CD4-positive, alpha-beta T cell (primary cell): ENCODE data around the gene CPE. TPM values are rescaled to one million over a fixed set of nuclear protein-coding genes. Genes with fewer than 3 reads are reported as not detected.

Experiments
- ATAC-seq: fragments of 200-7000 bp; cut with Tn5 transposase; one replicate; pipeline ENCODE4 v1.10.0; 2022; ENCODE audit warnings: mild to moderate bottlenecking; ENCODE audit not compliant: poor library complexity
- CTCF ChIA-PET: fragments of 350-600 bp; sonication (Branson Sonifier 250); formaldehyde crosslinking; loops from one replicate; lab custom pipeline; 2021; ENCODE audit warnings: antibody characterized with exemption, inconsistent platforms; lab: Charles Lee
- POLR2A ChIA-PET: fragments of 350-600 bp; sonication (Branson Sonifier 250); formaldehyde crosslinking; loops from one replicate; lab custom pipeline; 2021; ENCODE audit warnings: antibody characterized with exemption, inconsistent platforms; lab: Charles Lee
- DNase-seq, 14 experiments: peaks; one replicate each; pipeline ENCODE4 v3.0.0-alpha.2; 2013 to 2020; ENCODE audit warnings: mixed read lengths in 2 of 14
- H3K27ac ChIP-seq, 2 donors: one replicate each; pipeline versions ENCODE4 v1.5.1 to v1.7.0; 2013; ENCODE audit warnings: low read length in 2 of 2, low read depth in 1 of 2, mild to moderate bottlenecking in 1 of 2
- H3K27me3 ChIP-seq, 2 experiments: 1 replicate in 1 of 2; 2 replicates in 1 of 2; pipeline versions ENCODE4 v1.6.1 to v1.7.0; 2013; ENCODE audit warnings: low read length in 2 of 2, control low read depth in 1 of 2, mild to moderate bottlenecking in 1 of 2, moderate library complexity in 1 of 2; ENCODE audit not compliant: insufficient read depth in 2 of 2, control insufficient read depth in 1 of 2
- H3K36me3 ChIP-seq: one replicate; pipeline ENCODE4 v1.6.1; 2013; ENCODE audit warnings: low read length, control low read depth; ENCODE audit not compliant: insufficient read depth
- H3K4me1 ChIP-seq: one replicate; pipeline ENCODE4 v1.6.1; 2013; ENCODE audit warnings: low read length, control low read depth; ENCODE audit not compliant: insufficient read depth
- H3K4me3 ChIP-seq: one replicate; pipeline ENCODE4 v1.5.1; 2013; ENCODE audit warnings: mild to moderate bottlenecking, low read length, moderate library complexity
- H3K9me3 ChIP-seq, 2 experiments: 1 replicate in 1 of 2; 2 replicates in 1 of 2; pipeline versions ENCODE4 v1.6.1 to v1.7.0; 2013; ENCODE audit warnings: low read length in 2 of 2, mild to moderate bottlenecking in 2 of 2, control low read depth in 1 of 2, moderate library complexity in 1 of 2; ENCODE audit not compliant: control insufficient read depth in 1 of 2, insufficient read depth in 1 of 2
- H3K27ac Mint-ChIP-seq: one replicate; pipeline ENCODE4 v1.8.0; 2020; ENCODE audit warnings: mixed read lengths
- H3K27me3 Mint-ChIP-seq: one replicate; pipeline ENCODE4 v1.8.0; 2021; ENCODE audit warnings: mixed read lengths
- H3K36me3 Mint-ChIP-seq: one replicate; pipeline ENCODE4 v1.8.0; 2021; ENCODE audit warnings: low read depth, mixed read lengths
- H3K4me1 Mint-ChIP-seq: one replicate; pipeline ENCODE4 v1.8.0; 2021; ENCODE audit warnings: low read depth, mixed read lengths
- H3K4me3 Mint-ChIP-seq: one replicate; pipeline ENCODE4 v1.8.0; 2020; ENCODE audit warnings: mild to moderate bottlenecking, mixed read lengths
- H3K9me3 Mint-ChIP-seq: one replicate; pipeline ENCODE4 v1.8.0; 2020; ENCODE audit warnings: mixed read lengths
- CTCF ChIP-seq: fragments of 200-600 bp; IDR thresholded peaks from one replicate; pipeline ENCODE4 v1.8.0; 2022; ENCODE audit warnings: antibody characterized with exemption, mild to moderate bottlenecking
- intact Hi-C, 2 experiments: fragments of 100-400 bp; cut with DNase I in 1 of 2; cut with micrococcal nuclease in 1 of 2; formaldehyde crosslinking; loops; one replicate each; pipeline versions ENCODE4 v1.15.1 to v1.9.0; 2023 to 2025; cut with DNase I, micrococcal nuclease
- total RNA-seq, 174 experiments: library from RNA in 2 of 174; stranded (reverse) in 2 of 174; gene quantifications; one replicate each; pipeline ENCODE4 v1.2.3 and lab custom pipeline; 2021 to 2026

CPE gene
- total RNA-seq, 2 experiments from 2014 or later, result not detected

- peaks cover 2 to 20% of the 10 kb centered on the region in 2 experiments for H3K27me3 ChIP-seq
- no peaks in the 10 kb centered on the region for H3K4me1 ChIP-seq
- no peak overlapping the region for H3K27ac ChIP-seq
- Mint-ChIP-seq H3K9me3 (no peaks in the 10 kb centered on the region), H3K4me1 (no peaks in the 10 kb centered on the region), H3K36me3 (no peaks in the 10 kb centered on the region), H3K27ac (no peak overlapping the region), H3K27me3 (peaks cover 67% of the 10 kb centered on the region), H3K4me3 (no peak overlapping the region)
- DNase-seq, result no peak
- ATAC-seq, result no peak
- CTCF ChIA-PET, result no interaction called here
- no peaks in the 10 kb centered on the region for H3K36me3 ChIP-seq
- intact Hi-C loops, result no loop called here
- no peak for TF ChIP-seq CTCF
- POLR2A ChIA-PET, result no interaction called here
- H3K4me3 ChIP-seq, result no peak overlapping the region
- H3K9me3 ChIP-seq, result no peaks in the 10 kb centered on the region
Observed at GRCh38 chr4:165384598-165384997, 5.8 kb downstream of the CPE start.

GRCh38 chr4:165385126-165385525 lies 6.3 kb downstream of the CPE start:
- no peak for DNase-seq
- no peaks in the 10 kb centered on the region for H3K36me3 Mint-ChIP-seq
- CTCF ChIA-PET, result interaction anchor here (0.6 kb wide), 1 partner anchor 74 kb away, joined by 5 read pairs; no protein-coding TSS in a partner anchor

GRCh38 chr4:165386328-165386727 lies 7.5 kb downstream of the CPE start:
- Histone ChIP-seq H3K27ac (no peak overlapping the region), H3K4me3 (no peak overlapping the region), H3K9me3 (no peaks in the 10 kb centered on the region), H3K4me1 (no peaks in the 10 kb centered on the region), H3K36me3 (no peaks in the 10 kb centered on the region), H3K27me3 (peaks cover 2 to 15% of the 10 kb centered on the region in 2 experiments)
- ATAC-seq (no peak), DNase-seq (no peak)
- POLR2A ChIA-PET, result no interaction called here
- H3K27ac Mint-ChIP-seq, result no peak overlapping the region
- H3K9me3 Mint-ChIP-seq, result no peaks in the 10 kb centered on the region
- H3K36me3 Mint-ChIP-seq, result no peaks in the 10 kb centered on the region
- no peaks in the 10 kb centered on the region for H3K4me1 Mint-ChIP-seq
- CTCF ChIA-PET, result no interaction called here
- intact Hi-C loops, result no loop called here
- no peak overlapping the region for H3K4me3 Mint-ChIP-seq
- peaks cover 66% of the 10 kb centered on the region for H3K27me3 Mint-ChIP-seq
- TF ChIP-seq CTCF, result no peak

More at GRCh38 chr4:165385126-165385525, 6.3 kb downstream of the CPE start:
- POLR2A ChIA-PET, result no interaction called here
- H3K27me3 Mint-ChIP-seq, result peaks cover 67% of the 10 kb centered on the region
- no peak for ATAC-seq
- H3K4me1 ChIP-seq, result no peaks in the 10 kb centered on the region
- H3K27ac ChIP-seq, result no peak overlapping the region
- TF ChIP-seq CTCF, result no peak
- H3K27me3 ChIP-seq, result peaks cover 2 to 15% of the 10 kb centered on the region in 2 experiments
- intact Hi-C loops, result no loop called here
- H3K4me1 Mint-ChIP-seq, result no peaks in the 10 kb centered on the region
- no peaks in the 10 kb centered on the region for H3K9me3 ChIP-seq
- no peaks in the 10 kb centered on the region for H3K9me3 Mint-ChIP-seq
- H3K27ac Mint-ChIP-seq, result no peak overlapping the region
- H3K36me3 ChIP-seq, result no peaks in the 10 kb centered on the region
- no peak overlapping the region for H3K4me3 Mint-ChIP-seq
- H3K4me3 ChIP-seq, result no peak overlapping the region
